Peyer's patch (tissue), 4 donors: ENCODE measurements around the gene APOBEC3G.
"Not testable (repeated sequence)": the region's sequence is repeated elsewhere in the genome, so short reads cannot be mapped to it uniquely, and the experiment has no call there.

Experiments
- CTCF ChIP-seq, 6 experiments: fragments of 450-650 bp in 4 of 6; fragments of 200-600 bp in 2 of 6; sonication (generic) in 1 of 6; IDR thresholded peaks; one replicate each; pipeline ENCODE4 v1.5.1; 2017 to 2019; ENCODE audit warnings: antibody characterized with exemption in 6 of 6, mild to moderate bottlenecking in 3 of 6, moderate library complexity in 1 of 6
- POLR2A ChIP-seq, 2 donors: fragments of 450-650 bp; IDR thresholded peaks; one replicate each; pipeline ENCODE4 v1.5.1; 2017; ENCODE audit warnings: antibody characterized with exemption in 2 of 2, mild to moderate bottlenecking in 2 of 2, moderate library complexity in 2 of 2

DNA sequence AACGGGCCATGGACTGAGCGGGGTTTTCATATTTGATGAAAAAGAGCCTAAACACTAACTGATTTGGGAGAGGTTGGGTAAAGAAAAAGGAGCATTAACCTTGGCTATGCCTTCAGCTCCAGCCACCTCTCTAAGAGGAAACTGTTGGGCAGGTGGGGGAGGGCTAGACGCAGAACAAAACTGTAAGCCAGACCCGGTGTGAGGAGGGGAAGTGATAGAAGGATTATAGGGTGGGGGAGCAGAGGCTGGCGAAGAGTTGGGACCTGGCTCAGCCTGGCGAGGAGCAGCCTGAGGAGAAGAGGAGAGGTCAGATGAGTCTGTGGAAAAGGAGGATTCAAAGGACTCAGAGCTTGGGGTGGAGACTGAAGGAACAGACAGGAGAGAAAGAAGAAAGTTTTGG is 15.8 kb upstream of the APOBEC3G start:
- not testable (repeated sequence) for TF ChIP-seq CTCF, POLR2A (IDR thresholded peaks at IDR 0.05)
